GM19455 (cell line): ENCODE results near the gene COL28A1.
"Not testable (repeated sequence)": the region's sequence is repeated elsewhere in the genome, so short reads cannot be mapped to it uniquely, and the experiment has no call there.

Experiments used
- ATAC-seq: cut with Tn5 transposase; IDR thresholded peaks from one replicate; pipeline ENCODE4 v1.9.1; 2021; ENCODE audit not compliant: unreplicated experiment

Gene COL28A1

DNA sequence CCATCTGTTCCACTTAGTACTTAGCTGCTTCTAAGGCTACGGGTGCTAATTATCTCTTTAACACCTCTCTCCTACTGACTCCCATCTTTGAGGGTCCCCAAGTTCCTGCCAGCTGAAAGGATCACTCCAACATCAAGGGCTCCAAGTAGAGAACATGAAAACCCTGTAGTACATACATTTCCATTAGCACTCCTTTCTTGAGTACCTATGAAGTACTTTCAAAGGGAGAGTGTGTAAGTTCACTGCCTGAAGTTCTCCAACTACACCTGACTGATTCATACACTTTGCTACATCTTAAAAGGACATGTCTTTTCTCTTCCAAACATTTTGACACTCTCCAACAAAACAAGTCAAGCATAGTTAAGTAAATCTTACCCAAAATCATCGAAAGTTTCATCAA is 113.8 kb downstream of the COL28A1 start:
- ATAC-seq, result no peak

DNA sequence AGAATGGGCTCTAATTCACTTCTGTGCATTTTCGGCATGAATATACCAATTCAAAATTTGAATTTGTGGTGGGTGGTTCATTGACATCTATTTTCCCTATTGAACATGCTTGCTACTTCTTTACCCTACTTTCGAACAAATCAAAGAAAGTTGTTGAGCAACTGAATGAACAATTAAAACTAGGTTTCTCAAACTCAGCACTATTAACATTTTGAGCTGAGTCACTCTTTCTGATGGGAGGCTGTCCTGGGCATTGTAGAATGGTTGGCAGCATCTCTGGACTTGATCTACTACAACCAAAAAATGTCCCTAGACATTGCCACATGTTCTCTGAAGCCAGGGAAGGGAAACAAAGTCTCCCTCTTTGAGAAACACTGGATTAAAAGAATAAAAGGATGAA is 116.7 kb downstream of the COL28A1 start:
- no peak for ATAC-seq

DNA sequence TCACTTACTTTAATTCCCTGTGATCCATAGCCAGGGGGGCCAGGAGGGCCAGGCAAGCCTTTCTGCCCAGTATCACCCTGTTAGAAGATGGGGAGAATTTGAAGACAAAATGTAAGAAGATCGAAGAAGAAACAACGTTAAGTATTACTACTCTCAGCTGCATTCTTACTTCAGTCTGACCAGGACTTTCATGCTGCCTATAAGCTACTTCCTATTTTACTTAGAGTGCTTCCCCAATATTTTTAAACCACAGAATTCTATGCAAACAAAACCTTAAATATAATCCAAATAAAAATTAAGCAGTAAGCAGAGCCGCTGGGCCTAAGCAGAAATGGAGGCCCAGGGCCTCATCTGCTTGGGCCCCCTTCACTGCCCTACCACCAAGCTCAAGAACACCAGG is 117.8 kb downstream of the COL28A1 start:
- ATAC-seq, result no peak

DNA sequence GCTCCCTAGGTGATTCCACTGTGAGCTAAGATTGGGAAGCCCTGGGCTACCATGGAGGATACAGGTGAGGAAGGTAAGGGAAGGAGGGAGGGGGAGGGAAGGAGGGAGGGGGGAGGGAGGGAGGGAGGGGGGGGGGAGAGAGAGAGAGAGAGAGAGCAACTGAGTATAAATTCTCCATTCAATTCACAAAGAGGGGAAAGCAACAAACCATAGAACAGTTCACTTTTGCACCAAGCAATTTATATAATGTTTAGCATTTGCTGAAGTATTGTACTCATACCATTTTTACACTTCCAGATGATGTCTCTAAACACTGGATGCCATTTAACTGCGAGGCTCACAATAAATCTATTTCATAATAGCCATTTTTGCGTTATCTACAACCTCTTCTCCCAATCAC is 118.3 kb downstream of the COL28A1 start:
- ATAC-seq, result no peak

DNA sequence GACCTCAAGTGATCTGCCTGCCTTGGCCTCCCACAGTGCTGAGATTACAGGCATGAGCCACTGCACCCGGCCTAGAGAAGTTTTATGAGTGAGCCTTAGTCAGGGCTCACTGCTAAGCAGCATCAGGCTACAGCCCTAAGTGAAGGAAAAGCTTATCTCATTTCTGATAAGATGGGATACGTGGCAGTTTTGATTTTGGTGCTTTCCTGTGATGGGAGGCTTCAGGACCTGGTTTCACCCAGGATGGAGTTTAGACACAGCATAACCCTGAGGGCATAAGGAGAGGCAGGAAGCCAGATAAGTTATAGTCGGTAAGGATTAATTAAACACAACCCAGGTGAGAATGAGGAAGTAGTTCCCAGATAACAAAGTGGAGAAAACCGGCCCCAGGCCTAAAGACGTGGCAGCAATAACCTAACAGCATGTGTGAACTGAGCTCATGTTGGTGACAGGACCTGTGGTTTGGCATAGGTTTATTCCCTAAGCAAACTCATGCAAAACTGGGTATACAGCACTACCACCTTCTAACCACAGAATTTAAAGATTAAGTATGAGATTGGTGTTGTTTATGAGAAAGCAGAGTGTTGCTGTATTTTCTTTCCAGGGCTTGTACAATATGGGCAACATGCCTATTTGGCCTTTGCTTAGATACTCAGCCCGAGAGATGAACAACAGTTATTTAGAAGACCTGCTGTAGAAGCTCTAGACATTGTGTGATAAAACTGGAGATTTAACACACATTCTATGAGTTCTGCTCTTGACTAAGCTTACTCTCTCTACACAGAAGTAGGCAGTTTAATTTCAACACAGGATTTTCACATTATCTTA is 119.4 kb downstream of the COL28A1 start:
- no peak for ATAC-seq

DNA sequence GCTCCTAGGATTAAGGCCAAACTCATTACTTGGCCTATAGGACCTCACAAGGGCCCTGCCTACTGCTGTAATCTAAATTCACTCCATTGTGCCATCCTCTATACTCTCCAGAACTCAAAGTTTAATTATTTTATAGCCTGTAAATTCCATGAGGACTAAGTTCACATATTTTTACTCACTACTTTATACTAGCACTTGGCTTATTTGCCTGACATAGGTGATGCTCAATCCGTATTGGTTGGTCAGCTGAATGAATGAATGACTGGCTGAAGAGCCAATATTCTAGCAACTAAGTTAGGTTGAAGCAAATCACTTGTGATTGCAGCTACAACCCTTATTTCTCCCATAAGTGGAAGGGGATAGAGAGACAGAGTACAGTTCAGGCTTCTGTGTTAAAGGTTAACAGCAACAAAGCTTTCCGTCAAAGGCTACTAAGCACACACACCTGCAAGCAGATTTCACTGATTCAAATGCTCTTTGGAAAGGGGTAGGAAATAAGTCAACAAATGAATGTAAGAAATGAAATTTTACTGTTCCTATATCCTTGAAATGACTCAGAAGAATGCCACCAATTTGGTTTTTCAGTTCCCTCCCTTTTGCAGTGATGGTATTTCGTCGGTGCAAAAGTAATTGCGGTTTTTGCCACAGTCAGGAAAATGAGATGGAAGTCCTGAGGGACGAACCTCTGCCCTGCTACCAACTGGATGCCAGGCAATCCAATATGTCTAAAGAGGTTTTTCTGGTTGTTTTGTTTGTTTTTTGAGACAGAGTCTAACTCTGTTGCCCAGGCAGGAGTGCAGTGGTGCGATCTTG is 120.7 kb downstream of the COL28A1 start:
- ATAC-seq, result no peak

DNA sequence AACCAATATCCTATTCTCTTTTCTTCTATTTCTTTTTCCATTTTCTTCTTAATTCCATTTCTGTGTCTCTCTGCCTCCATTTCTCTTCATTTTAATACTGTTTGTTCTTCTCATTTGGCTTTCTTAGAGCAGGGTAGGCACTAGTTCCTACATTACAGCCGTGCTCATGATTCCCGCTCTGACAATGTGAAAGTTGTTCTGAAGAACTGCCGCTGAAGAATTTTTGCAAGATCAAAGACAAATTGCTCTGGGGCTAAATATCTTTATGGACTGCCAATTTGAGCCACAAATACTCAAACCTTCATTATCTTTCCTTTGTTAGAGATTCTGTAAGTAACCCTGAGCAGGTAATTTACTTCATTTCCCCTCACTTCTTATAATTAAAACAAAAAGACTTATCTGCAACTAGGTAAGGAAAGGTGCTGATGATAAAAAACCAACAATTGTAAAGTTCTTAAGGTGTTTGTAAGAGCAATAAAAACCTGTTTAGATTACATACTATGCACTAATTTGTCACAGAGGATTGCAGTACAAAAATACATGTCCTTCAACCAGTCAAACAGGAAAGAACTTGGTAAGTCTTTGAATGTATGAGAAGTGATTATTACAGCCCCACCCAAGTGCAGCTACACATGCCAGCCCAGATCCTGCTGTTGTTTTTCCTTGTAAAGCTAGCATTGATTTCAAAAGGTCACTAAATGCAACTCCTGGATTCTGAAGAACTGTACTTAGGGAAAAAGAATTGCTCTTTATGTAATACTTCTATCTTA is 127.5 kb downstream of the COL28A1 start:
- ATAC-seq, result no peak

DNA sequence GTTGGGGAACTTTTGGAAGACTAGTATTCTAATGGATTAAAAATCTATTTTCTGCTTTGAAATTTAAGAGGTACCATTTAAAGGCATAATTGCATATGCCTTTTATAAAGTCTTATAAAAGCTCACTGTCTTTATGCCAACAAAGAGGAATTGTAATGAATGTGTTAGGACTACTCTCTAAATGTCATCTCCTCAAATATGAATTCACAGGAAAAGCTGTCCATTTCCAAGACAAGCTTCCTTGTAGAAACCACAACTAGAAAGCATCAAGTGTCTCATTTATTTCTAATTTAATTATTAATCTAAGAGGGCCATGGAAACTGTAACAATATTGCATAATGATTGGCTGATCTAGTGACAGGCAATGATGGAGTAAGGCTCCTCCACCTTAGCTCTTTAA is 130.2 kb downstream of the COL28A1 start:
- ATAC-seq, result no peak

DNA sequence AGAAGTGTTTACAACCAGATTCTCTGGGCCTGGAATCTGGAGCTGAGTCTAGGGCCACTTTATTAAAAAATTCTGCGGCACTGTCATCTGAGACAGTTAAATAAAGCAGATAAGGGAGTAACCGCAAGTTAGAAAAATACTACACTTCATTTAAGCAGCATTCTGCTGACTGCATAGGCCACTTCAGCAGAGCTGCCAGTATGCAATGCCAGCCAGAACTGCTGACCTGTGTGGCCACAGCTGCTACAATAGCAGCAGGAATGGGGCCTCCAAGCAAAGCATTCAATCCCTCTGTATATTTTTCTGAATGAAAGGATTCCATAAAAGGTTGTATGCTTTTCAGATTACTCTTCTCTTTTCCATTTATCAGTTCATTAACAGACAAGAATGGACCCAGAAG is 136.0 kb downstream of the COL28A1 start:
- no peak for ATAC-seq

DNA sequence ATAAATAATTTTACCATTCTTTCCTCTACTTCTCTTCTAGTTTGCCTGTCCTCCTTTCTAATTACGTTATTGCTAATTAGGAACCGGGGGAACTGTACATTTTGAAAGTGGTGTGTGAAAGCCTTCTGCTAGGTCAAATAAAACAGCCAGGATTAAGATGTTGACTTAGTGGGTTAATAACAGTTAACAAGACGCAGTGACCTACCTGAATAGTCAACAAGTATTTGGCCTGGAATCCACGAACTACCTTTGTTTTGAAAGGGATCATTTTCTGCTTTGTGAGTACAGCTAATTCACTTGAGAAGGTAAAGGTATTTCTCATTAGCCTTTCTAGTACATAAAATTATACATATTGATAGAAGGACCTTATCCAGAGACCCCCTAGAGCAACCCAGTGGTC is 139.9 kb downstream of the COL28A1 start:
- no peak for ATAC-seq

DNA sequence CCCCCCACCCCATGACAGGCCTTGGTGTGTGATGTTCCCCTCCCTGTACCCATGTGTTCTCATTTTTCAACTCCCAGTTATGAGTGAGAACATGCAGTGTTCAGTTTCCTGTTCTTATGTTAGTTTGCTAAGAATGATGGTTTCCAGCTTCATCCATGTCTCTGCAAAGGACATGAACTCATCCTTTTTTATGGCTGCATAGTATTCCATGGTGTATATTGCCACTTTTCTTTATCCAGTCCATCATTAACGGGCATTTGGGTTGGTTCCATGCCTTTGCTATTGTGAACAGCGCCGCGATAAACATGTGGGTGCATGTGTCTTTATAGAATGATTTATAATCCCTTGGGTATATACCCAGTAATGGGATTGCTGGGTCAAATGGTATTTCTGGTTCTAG is 147.5 kb downstream of the COL28A1 start:
- ATAC-seq, result not testable (repeated sequence)

DNA sequence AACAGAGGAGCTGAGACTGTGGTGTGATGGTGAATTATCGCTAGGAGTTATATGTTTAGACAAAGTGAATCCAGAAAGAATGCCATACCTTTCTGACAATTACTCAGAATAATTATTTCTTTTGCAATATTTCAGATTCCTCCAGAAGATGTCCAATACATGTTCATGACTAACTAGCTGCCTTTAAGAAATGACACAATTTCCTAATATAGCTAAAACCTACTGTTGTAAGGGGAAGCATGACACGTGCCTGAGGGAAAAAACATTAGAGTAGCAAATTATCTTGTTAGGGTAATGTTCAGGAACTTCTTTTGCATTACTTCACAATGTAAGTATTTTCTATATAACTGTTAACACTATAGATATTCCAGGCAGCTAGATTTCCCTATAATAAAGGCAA is 150.3 kb downstream of the COL28A1 start:
- ATAC-seq, result no peak

DNA sequence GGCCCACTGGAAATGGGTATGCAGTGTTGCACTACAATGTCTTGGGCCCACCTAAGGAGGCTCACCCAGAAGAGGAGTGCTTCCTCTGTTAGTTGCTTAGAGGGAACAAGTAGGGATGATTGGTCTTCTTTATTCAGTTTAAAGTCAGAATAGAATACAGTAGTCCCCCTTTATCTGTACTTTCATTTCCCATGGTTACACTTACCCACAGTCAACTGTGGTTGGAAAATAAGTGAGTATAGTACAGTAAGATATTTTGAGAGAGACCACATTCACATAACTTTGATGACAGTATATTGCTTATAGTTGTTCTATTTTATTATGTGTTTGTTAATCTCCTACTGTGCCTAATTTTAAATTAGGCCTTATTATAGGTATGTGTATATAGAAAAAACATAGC is 151.4 kb downstream of the COL28A1 start:
- no peak for ATAC-seq

DNA sequence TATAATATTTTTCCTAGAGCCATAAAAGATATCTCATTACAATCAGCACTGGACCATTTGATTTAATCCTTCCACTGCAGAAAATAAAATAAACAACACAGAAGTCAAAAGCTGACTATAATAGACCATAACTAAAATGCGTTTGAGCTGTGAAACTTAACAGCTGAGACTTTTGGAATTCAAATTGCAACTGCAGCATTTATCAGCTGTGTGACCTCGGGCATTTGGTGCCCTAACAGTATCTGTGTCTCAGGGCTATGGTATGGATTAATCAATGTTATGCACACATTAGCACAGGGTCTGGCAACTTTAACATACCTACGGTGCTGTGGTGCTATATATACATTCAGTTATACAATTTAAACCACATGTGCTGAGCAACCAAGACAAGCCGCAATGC is 160.1 kb downstream of the COL28A1 start:
- no peak for ATAC-seq

DNA sequence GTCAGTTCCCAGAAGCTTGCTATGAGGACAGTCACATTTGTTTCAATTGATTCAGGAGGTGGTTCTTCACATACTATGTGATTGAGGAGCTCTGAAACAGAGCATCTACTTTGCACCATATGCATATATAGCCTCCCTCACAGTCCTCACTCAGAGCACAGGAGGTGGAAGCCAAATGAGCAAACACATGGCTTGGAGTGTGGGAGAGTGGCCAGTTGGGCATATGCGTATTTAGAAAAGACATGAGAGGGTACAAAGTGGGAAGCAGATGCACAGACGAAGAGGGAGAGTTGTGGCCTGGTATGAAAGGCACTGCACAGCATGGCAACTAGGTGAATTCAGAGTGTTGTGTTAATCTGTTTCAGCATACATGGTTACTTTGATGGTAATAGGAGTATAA is 165.6 kb downstream of the COL28A1 start:
- ATAC-seq, result no peak

DNA sequence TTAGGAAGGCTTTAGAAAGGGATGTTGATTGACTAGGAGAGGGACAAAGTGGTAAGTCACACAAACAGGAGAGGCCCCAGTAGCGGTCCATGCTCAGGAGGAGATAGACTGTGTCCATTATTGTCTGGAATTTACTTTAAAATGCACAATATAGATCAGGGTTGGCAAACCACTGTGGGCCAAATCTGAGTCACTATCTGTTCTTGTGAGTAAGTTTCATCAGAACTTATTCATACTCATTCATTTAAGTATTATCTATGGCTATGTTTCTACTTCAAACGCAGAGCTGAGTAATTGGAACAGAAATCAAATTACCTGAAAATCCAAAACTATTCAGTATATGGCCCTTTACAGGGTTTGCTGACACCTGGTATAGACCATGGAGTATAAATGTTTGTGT is 166.5 kb downstream of the COL28A1 start:
- no peak for ATAC-seq

DNA sequence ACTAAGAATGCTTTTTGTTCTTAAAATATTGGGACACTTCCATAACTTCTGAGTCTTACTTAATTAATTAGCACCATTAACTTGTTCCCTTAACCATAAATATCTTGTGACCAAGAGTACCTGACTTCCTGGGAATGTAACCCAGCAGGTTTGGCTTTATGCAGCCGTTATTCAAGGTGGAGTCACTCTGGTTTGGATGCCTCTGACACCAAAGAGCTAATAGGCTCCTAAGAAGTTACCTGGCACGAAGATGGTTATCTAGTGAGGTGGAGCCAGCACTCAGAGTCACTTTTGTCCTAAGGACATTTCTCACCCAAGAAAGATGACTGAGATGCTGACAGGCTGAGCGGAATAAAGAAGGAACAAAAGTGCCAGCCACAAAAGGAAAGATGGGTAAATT is 181.0 kb downstream of the COL28A1 start:
- no peak for ATAC-seq

DNA sequence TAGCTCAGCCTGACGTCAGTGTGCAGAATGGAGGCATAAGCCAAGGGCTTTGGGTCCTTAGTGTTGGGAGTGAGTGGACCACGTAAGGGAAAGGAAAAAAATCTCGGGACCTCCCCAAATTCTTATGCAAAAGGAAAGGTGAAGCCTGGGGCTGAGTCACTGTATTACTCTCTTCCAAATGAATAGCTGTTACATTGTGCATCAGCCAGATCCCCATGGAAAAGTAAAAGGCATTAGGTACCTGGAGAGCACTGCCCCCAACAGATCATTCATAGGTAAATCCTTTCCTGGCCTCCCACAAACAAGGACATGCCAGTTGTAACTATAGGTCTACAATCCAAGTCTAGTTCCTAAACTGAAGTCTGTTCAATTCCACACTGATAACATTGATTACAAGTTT is 182.8 kb downstream of the COL28A1 start:
- no peak for ATAC-seq

DNA sequence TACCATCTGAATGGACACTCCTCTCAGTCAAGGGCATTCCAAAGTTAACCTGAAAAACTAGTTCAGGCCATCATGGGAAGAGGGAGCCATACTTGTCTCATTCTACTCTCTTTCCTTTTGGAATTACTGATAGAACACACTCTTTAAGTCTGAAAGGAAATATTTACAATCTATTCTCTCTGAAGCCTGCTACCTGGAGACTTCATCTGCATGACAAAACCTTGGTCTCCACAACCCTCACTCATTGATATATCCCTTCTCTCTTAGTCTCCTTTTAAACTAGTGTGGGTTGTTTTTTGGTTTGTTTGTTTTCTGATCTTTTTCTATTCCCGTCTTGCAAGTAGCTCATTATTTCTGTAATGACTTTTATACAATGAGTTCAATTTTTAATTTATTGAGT is 183.8 kb downstream of the COL28A1 start:
- no peak for ATAC-seq

DNA sequence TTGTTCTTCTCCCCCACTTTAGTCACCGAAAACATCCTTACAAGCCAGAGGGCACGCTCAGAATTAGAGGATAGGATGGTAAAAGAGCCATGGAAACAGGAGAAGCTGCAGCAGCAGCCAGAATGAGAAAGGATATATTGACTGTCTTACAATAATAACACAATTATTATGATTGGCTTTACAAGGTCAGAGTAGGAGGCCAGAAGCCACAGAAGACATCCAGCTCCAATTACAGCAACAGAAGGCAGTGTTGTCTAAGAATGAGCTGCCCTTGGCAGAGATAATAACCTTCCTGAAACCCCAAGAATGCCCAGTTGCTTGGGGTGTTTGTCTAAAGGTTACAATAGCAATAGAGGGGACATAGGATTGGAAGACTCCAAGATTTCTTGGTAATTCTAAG is 184.5 kb downstream of the COL28A1 start:
- ATAC-seq, result no peak

DNA sequence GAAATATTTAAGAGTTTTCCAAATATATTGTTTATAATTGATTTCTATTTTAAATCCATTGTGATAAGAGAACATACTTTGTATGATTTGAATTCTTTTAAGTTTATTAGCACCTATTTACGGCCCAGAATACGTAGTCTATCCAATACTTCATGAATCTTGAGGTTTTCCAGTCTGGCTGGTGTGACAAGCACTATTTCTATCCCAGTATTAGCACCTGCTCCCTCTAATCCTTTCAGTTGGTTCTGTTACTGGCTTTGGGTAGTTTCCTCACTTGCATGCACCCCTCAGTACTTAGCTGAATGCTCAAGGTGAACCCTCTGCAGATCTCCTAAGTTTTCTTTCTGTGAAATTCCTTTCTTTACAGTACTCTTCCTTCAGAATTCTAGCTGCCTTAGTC is 186.5 kb downstream of the COL28A1 start:
- ATAC-seq, result no peak

DNA sequence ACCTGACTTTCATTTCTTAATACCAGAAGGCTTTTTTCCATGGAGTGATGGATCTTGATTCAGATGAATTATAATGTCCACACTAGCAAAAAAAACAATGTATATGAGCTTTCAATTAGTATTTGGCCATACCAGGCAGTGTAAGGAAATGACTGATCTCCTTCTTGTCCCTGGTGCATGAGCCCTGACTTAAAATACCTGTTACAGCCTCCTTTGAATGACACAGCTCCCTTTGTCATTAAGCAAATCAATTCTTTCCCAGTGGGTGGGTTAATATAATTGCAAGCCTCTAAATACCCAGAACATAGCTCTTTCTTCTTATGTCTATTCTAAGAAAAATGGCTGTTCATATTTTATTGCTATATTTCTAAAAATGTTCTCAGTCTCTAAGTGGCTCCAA is 188.6 kb downstream of the COL28A1 start:
- no peak for ATAC-seq
